Fibroblast of skin of scalp (primary cell): ENCODE data around the gene LRBA.
A peak's percentile ranks its signal among the peaks of the same experiment; 100 is the strongest.

ENCODE experiments used
- DNase-seq: peaks from one replicate; pipeline ENCODE4 v3.0.0-alpha.2; 2013

The LRBA gene

GRCh38 chr4:150723727-150724411, 291.2 kb downstream of the LRBA start:
- no peak for DNase-seq

GRCh38 chr4:150722908-150723362, 292.1 kb downstream of the LRBA start:
- peak; percentile 37 for DNase-seq

GRCh38 chr4:150720973-150721518, 294.0 kb downstream of the LRBA start:
- no peak for DNase-seq

- no peak for DNase-seq
Observed at GRCh38 chr4:150717952-150718351, 297.1 kb downstream of the LRBA start.

- DNase-seq, result no peak
Observed at GRCh38 chr4:150714462-150715438, 300.3 kb downstream of the LRBA start.

- no peak for DNase-seq
Observed at GRCh38 chr4:150713251-150713650, 301.8 kb downstream of the LRBA start.

GRCh38 chr4:150710770-150711375, 304.2 kb downstream of the LRBA start:
- DNase-seq, result no peak

GRCh38 chr4:150708004-150708403, 307.1 kb downstream of the LRBA start:
- DNase-seq, result no peak

- no peak for DNase-seq
Observed at GRCh38 chr4:150699599-150699998, 315.5 kb downstream of the LRBA start.

- no peak for DNase-seq
Observed at GRCh38 chr4:150695162-150695561, 319.9 kb downstream of the LRBA start.

- DNase-seq, result no peak
Observed at GRCh38 chr4:150694438-150694837, 320.6 kb downstream of the LRBA start.

- DNase-seq, result no peak
Observed at GRCh38 chr4:150683775-150684350, 331.2 kb downstream of the LRBA start.

GRCh38 chr4:150682126-150682525, 333.0 kb downstream of the LRBA start:
- no peak for DNase-seq

- no peak for DNase-seq
Observed at GRCh38 chr4:150681063-150681462, 334.0 kb downstream of the LRBA start.

GRCh38 chr4:150680651-150681050, 334.4 kb downstream of the LRBA start:
- DNase-seq, result no peak

GRCh38 chr4:150679765-150680343, 335.2 kb downstream of the LRBA start:
- no peak for DNase-seq

GRCh38 chr4:150679018-150679764, 335.9 kb downstream of the LRBA start:
- DNase-seq, result no peak

GRCh38 chr4:150673793-150674192, 341.3 kb downstream of the LRBA start:
- no peak for DNase-seq

- no peak for DNase-seq
Observed at GRCh38 chr4:150668824-150669223, 346.3 kb downstream of the LRBA start.

- peak; percentile 14 for DNase-seq
Observed at GRCh38 chr4:150664935-150665334, 350.1 kb downstream of the LRBA start.

GRCh38 chr4:150662686-150663085, 352.4 kb downstream of the LRBA start:
- DNase-seq, result no peak
